ENCODE measurements around the gene EMD.
"Not testable (repeated sequence)": the region's sequence is repeated elsewhere in the genome, so short reads cannot be mapped to it uniquely, and the experiment has no call there.

DNA sequence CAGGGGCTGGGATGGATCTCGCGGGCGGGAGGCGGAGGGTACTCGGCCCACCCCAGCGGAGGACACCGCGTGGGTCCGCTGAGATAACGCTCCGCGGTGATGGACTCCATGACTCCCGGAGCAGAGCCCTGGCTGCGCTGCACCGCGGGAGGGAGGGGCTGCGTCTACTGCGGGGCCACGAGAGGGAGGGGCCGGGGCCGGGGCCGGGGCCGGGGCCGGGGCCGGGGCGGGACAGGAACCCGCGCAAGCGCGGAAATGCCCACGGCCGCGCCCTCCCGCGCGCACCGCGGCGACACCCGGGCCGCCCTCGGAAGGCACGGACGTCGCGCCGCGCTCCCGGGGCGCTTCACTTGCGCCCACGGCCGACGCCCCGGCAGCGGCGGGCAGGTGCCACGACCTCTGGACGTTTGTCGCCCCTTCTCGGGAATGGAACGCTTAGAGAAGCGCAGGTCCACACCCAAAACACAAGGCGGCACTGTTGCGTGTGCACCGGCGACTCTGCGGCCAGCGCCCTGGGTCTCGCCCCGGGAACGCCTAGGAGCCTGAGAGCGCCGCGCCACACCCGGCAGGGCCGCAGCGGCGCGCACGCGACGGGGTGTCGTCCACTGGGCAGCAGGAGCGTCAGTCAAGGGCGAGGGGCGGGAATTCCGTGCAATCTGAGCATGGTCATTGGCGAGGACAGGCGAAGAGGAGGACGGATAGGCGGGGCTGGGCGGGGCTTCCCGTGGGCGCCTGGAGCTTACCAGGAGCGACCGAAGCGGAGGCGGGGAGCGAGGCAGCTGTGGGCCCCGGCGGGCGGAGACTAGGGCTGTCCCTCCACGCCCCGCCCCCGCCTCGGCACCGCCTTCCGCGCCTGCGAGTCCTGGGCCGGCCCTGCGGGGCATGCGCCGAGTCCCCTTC lies 37.4 kb upstream of the EMD start:
- not testable (repeated sequence) for TF ChIP-seq EZH2phosphoT487 (conservative IDR thresholded peaks at IDR 0.05; ENCODE audit: low read length); CTCF (IDR thresholded peaks at IDR 0.05; ENCODE audit: insufficient read depth, low read length, poor library complexity, severe bottlenecking)

Measured in SU-DHL-6 (cell line).